ENCODE data around the gene DNAJC1. TPM values are rescaled to one million over a fixed set of nuclear protein-coding genes. Genes with fewer than 3 reads are reported as not detected.
"Not testable (repeated sequence)": the region's sequence is repeated elsewhere in the genome, so short reads cannot be mapped to it uniquely, and the experiment has no call there.

Gene DNAJC1
- polyA plus RNA-seq, 1 donor (not counting 4 experiments of a cell fraction or from before 2014, with no cell fraction given), result 24.8 TPM

DNA sequence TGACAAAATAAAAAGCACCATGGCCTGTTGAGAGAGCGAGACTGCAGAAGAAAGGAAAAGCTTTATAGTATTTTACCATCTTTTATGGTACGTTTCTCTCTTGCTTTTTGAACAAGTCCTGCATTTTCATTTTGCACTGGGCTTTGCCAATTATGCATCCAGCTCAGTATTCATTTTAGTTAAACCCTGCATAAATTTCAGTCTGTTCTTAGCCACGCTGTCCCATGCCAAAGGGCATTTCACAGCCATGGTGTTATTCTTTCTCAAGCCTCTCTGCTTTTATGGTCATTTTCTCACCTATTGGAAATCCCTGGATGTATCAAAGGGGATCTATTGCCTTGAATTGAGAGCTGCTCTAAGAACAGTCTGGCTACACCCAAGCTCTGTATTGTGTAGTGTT lies 30.8 kb upstream of the DNAJC1 start:
- FAIRE-seq (no peak), DNase-seq (ENCODE audit: low read depth, low spot score) (no peak)
- no peaks in the 10 kb centered on the region for H3K27me3 ChIP-seq (ENCODE audit: control insufficient read depth, extremely low read depth, insufficient read depth, low read length)
- TF ChIP-seq, protein P1, sequence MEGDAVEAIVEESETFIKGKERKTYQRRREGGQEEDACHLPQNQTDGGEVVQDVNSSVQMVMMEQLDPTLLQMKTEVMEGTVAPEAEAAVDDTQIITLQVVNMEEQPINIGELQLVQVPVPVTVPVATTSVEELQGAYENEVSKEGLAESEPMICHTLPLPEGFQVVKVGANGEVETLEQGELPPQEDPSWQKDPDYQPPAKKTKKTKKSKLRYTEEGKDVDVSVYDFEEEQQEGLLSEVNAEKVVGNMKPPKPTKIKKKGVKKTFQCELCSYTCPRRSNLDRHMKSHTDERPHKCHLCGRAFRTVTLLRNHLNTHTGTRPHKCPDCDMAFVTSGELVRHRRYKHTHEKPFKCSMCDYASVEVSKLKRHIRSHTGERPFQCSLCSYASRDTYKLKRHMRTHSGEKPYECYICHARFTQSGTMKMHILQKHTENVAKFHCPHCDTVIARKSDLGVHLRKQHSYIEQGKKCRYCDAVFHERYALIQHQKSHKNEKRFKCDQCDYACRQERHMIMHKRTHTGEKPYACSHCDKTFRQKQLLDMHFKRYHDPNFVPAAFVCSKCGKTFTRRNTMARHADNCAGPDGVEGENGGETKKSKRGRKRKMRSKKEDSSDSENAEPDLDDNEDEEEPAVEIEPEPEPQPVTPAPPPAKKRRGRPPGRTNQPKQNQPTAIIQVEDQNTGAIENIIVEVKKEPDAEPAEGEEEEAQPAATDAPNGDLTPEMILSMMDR (optimal IDR thresholded peaks at IDR 0.05 in 1 of 3, IDR thresholded peaks at IDR 0.05 in 1 of 3, conservative IDR thresholded peaks at IDR 0.05 in 1 of 3; ENCODE audit: extremely low read depth in 1 of 3, insufficient read depth in 2 of 3, low read length in 3 of 3), result no peak
- TF ChIP-seq EZH2 (IDR thresholded peaks at IDR 0.05; ENCODE audit: low read length), result no peak
- no peak overlapping the region for H2AFZ ChIP-seq (ENCODE audit: control insufficient read depth, low read length)
- H3K4me3 ChIP-seq (ENCODE audit: control insufficient read depth in 2 of 3, extremely low read depth in 1 of 3, insufficient read depth in 2 of 3, low read depth in 1 of 3, low read length in 3 of 3), result no peak overlapping the region
- no peaks in the 10 kb centered on the region for H3K9me3 ChIP-seq (ENCODE audit: control insufficient read depth, low read depth, low read length)
- dilution Hi-C loops (cut with MboI; ENCODE audit: extremely low pct_ligation_motif_present, low sequenced_read_pairs), result no loop called here
- H3K4me2 ChIP-seq (ENCODE audit: control insufficient read depth, extremely low read depth, insufficient read depth, low read depth, low read length), result no peak overlapping the region
- H3K4me1 ChIP-seq (ENCODE audit: control insufficient read depth, extremely low read depth, insufficient read depth, low read length), result no peaks in the 10 kb centered on the region
- no peaks in the 10 kb centered on the region for H3K36me3 ChIP-seq (ENCODE audit: control insufficient read depth in 2 of 2, extremely low read depth in 1 of 2, insufficient read depth in 2 of 2, low read length in 2 of 2)
- no peak overlapping the region for H3K9ac ChIP-seq (ENCODE audit: control insufficient read depth, extremely low read depth, insufficient read depth, low read length)
- no peaks in the 10 kb centered on the region for H3K9me1 ChIP-seq (ENCODE audit: control insufficient read depth, extremely low read depth, insufficient read depth, low read length)
- H4K20me1 ChIP-seq (ENCODE audit: control insufficient read depth, extremely low read depth, insufficient read depth, low read length), result no peaks in the 10 kb centered on the region
- no peaks in the 10 kb centered on the region for H3K79me2 ChIP-seq (ENCODE audit: control insufficient read depth, insufficient read depth, low read length)
- no peak overlapping the region for H3K27ac ChIP-seq (ENCODE audit: control insufficient read depth, insufficient read depth, low read length)

DNA sequence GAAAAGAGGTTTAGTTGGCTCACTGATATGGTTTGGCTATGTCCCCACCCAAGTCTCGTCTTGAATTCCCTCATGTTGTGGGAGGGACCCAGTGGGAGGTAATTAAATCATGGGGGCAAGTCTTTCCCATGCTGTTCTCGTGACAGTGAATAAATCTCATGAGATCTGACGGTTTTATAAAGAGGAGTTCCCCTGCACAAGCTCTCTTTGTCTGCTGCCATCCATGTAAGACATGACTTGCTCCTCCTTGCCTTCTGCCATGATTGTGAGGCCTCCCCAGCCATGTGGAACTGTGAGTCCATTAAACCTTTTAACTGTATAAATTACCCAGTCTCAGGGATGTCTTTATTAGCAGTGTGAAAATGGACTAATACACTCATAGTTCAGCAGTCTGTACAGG lies 28.7 kb upstream of the DNAJC1 start:
- H3K79me2 ChIP-seq (ENCODE audit: control insufficient read depth, insufficient read depth, low read length); H3K4me1 ChIP-seq (ENCODE audit: control insufficient read depth, extremely low read depth, insufficient read depth, low read length); H3K4me3 ChIP-seq (ENCODE audit: control insufficient read depth in 2 of 3, extremely low read depth in 1 of 3, insufficient read depth in 2 of 3, low read depth in 1 of 3, low read length in 3 of 3); dilution Hi-C loops (cut with MboI; ENCODE audit: extremely low pct_ligation_motif_present, low sequenced_read_pairs); H3K9me3 ChIP-seq (ENCODE audit: control insufficient read depth, low read depth, low read length); H3K27ac ChIP-seq (ENCODE audit: control insufficient read depth, insufficient read depth, low read length); H3K36me3 ChIP-seq (ENCODE audit: control insufficient read depth in 2 of 2, extremely low read depth in 1 of 2, insufficient read depth in 2 of 2, low read length in 2 of 2); H2AFZ ChIP-seq (ENCODE audit: control insufficient read depth, low read length); H3K9me1 ChIP-seq (ENCODE audit: control insufficient read depth, extremely low read depth, insufficient read depth, low read length); H3K27me3 ChIP-seq (ENCODE audit: control insufficient read depth, extremely low read depth, insufficient read depth, low read length); H3K9ac ChIP-seq (ENCODE audit: control insufficient read depth, extremely low read depth, insufficient read depth, low read length); FAIRE-seq; H4K20me1 ChIP-seq (ENCODE audit: control insufficient read depth, extremely low read depth, insufficient read depth, low read length); H3K4me2 ChIP-seq (ENCODE audit: control insufficient read depth, extremely low read depth, insufficient read depth, low read depth, low read length); DNase-seq (ENCODE audit: low read depth, low spot score): not testable (repeated sequence)

DNA sequence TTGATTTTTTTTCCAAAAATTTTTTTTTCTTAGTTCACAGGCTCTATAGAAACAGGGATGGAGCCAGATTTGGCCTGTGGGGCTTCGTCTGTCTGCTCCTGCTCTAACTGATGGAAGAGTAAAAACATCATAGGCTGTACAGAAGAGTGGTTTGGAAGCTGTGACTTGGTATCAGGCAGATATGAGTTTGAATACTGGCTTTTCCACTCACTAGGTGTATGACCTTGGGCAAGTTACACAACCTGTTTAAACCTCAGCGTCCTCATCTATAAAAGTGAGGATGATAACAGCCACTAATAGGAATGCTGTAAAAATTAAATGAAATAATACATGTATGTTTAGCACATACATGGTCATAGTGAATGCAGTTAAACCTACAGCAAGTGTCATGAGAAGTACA lies 26.9 kb upstream of the DNAJC1 start:
- Histone ChIP-seq H3K79me2 (ENCODE audit: control insufficient read depth, insufficient read depth, low read length) (no peaks in the 10 kb centered on the region), H3K27me3 (ENCODE audit: control insufficient read depth, extremely low read depth, insufficient read depth, low read length) (no peaks in the 10 kb centered on the region), H3K9me3 (ENCODE audit: control insufficient read depth, low read depth, low read length) (no peaks in the 10 kb centered on the region), H2AFZ (ENCODE audit: control insufficient read depth, low read length) (no peak overlapping the region), H4K20me1 (ENCODE audit: control insufficient read depth, extremely low read depth, insufficient read depth, low read length) (no peaks in the 10 kb centered on the region), H3K4me1 (ENCODE audit: control insufficient read depth, extremely low read depth, insufficient read depth, low read length) (no peaks in the 10 kb centered on the region), H3K9me1 (ENCODE audit: control insufficient read depth, extremely low read depth, insufficient read depth, low read length) (no peaks in the 10 kb centered on the region), H3K27ac (ENCODE audit: control insufficient read depth, insufficient read depth, low read length) (no peak overlapping the region), H3K4me2 (ENCODE audit: control insufficient read depth, extremely low read depth, insufficient read depth, low read depth, low read length) (no peak overlapping the region), H3K36me3 (ENCODE audit: control insufficient read depth in 2 of 2, extremely low read depth in 1 of 2, insufficient read depth in 2 of 2, low read length in 2 of 2) (no peaks in the 10 kb centered on the region), H3K4me3 (ENCODE audit: control insufficient read depth in 2 of 3, extremely low read depth in 1 of 3, insufficient read depth in 2 of 3, low read depth in 1 of 3, low read length in 3 of 3) (no peak overlapping the region), H3K9ac (ENCODE audit: control insufficient read depth, extremely low read depth, insufficient read depth, low read length) (no peak overlapping the region)
- no peak for DNase-seq (ENCODE audit: low read depth, low spot score)
- no peak for TF ChIP-seq EZH2 (IDR thresholded peaks at IDR 0.05; ENCODE audit: low read length)
- TF ChIP-seq, protein P1 (optimal IDR thresholded peaks at IDR 0.05 in 1 of 3, IDR thresholded peaks at IDR 0.05 in 1 of 3, conservative IDR thresholded peaks at IDR 0.05 in 1 of 3; ENCODE audit: extremely low read depth in 1 of 3, insufficient read depth in 2 of 3, low read length in 3 of 3), result no peak
- no peak for FAIRE-seq
- dilution Hi-C loops (cut with MboI; ENCODE audit: extremely low pct_ligation_motif_present, low sequenced_read_pairs), result no loop called here
